ENCODE measurements around the gene RBPMS2.

DNA sequence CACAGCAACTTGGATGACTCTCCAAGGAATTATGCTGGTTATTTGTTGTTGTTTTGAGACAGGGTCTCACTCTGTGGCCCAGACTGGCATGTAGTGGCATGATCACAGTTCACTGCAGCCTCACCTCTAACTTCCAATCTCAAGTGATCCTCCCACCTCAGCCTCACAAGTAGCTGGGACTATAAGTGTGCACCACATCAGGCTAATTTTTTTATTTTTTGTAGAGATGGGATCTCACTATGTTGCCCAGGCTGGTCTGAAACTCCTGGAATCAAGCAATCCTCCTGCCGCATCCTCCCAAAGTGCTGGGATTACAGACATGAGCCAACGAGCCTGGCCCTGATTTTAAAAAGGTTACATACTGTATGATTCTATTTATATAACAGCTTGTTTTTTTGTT lies 63.0 kb downstream of the RBPMS2 start:
- TF ChIP-seq, protein P1, sequence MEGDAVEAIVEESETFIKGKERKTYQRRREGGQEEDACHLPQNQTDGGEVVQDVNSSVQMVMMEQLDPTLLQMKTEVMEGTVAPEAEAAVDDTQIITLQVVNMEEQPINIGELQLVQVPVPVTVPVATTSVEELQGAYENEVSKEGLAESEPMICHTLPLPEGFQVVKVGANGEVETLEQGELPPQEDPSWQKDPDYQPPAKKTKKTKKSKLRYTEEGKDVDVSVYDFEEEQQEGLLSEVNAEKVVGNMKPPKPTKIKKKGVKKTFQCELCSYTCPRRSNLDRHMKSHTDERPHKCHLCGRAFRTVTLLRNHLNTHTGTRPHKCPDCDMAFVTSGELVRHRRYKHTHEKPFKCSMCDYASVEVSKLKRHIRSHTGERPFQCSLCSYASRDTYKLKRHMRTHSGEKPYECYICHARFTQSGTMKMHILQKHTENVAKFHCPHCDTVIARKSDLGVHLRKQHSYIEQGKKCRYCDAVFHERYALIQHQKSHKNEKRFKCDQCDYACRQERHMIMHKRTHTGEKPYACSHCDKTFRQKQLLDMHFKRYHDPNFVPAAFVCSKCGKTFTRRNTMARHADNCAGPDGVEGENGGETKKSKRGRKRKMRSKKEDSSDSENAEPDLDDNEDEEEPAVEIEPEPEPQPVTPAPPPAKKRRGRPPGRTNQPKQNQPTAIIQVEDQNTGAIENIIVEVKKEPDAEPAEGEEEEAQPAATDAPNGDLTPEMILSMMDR (optimal IDR thresholded peaks at IDR 0.05 in 1 of 3, IDR thresholded peaks at IDR 0.05 in 1 of 3, conservative IDR thresholded peaks at IDR 0.05 in 1 of 3; ENCODE audit: extremely low read depth in 1 of 3, insufficient read depth in 2 of 3, low read length in 3 of 3) = no peak
- TF ChIP-seq EZH2 (IDR thresholded peaks at IDR 0.05; ENCODE audit: low read length) = no peak

Data from keratinocyte (primary cell).